Measurements from ENCODE around the gene PSMB7. TPM values are rescaled to one million over a fixed set of nuclear protein-coding genes. Genes with fewer than 3 reads are reported as not detected.

Gene PSMB7
- total and polyA plus RNA-seq, 8 donors = 39.0 to 99.9 (median 65.5) TPM

GRCh38 chr9:124372038-124372437 is 43.2 kb downstream of the PSMB7 start:
- Histone ChIP-seq H3K27ac (no peak overlapping the region), H3K36me3 (no peaks in the 10 kb centered on the region), H3K4me3 (no peak overlapping the region), H3K9me3 (no peaks in the 10 kb centered on the region), H3K27me3 (no peaks in the 10 kb centered on the region), H3K4me1 (no peaks in the 10 kb centered on the region)
- intact Hi-C loops (cut with DNase I) = no loop called here
- FAIRE-seq (no peak), DNase-seq (no peak), ATAC-seq (no peak)
- no peak for TF ChIP-seq CTCF (IDR thresholded peaks at IDR 0.05)

- FAIRE-seq (no peak), DNase-seq (no peak), ATAC-seq (no peak)
- Histone ChIP-seq H3K36me3 (no peaks in the 10 kb centered on the region), H3K9me3 (no peaks in the 10 kb centered on the region), H3K4me3 (no peak overlapping the region), H3K27ac (no peak overlapping the region), H3K4me1 (no peaks in the 10 kb centered on the region), H3K27me3 (no peaks in the 10 kb centered on the region)
- 85 to 89% methylated on average over 9 of the region's 9 CpGs for WGBS, 2 donors
- intact Hi-C loops (cut with DNase I) = no loop called here
- TF ChIP-seq CTCF (IDR thresholded peaks at IDR 0.05) = no peak
Measured at GRCh38 chr9:124370896-124371582, 44.2 kb downstream of the PSMB7 start.

- no peak for FAIRE-seq
- intact Hi-C loops (cut with DNase I) = no loop called here
Measured at GRCh38 chr9:124369231-124369797, 45.9 kb downstream of the PSMB7 start.

GRCh38 chr9:124368692-124369091 is 46.5 kb downstream of the PSMB7 start:
- FAIRE-seq (no peak), ATAC-seq (no peak), DNase-seq (no peak)
- no peaks in the 10 kb centered on the region for H3K36me3 ChIP-seq
- H3K27me3 ChIP-seq = no peaks in the 10 kb centered on the region
- intact Hi-C loops (cut with DNase I) = no loop called here
- H3K9me3 ChIP-seq = no peaks in the 10 kb centered on the region
- WGBS, 2 donors = 53 to 61% methylated on average over 3 of the region's 3 CpGs
- no peak for TF ChIP-seq CTCF (IDR thresholded peaks at IDR 0.05)
- H3K27ac ChIP-seq = no peak overlapping the region
- no peak overlapping the region for H3K4me3 ChIP-seq
- H3K4me1 ChIP-seq = no peaks in the 10 kb centered on the region

More at GRCh38 chr9:124369231-124369797, 45.9 kb downstream of the PSMB7 start:
- Histone ChIP-seq H3K27me3 (no peaks in the 10 kb centered on the region), H3K4me1 (no peaks in the 10 kb centered on the region), H3K36me3 (no peaks in the 10 kb centered on the region), H3K27ac (no peak overlapping the region), H3K4me3 (no peak overlapping the region), H3K9me3 (no peaks in the 10 kb centered on the region)
- ATAC-seq (no peak), DNase-seq (no peak)
- 85 to 90% methylated on average over 9 of the region's 9 CpGs for WGBS, 2 donors
- no peak for TF ChIP-seq CTCF (IDR thresholded peaks at IDR 0.05)

Data from pancreas (tissue), 10 donors.